DMS153 (cell line): Measurements from ENCODE around the gene C5orf24.
"Not testable (repeated sequence)": the region's sequence is repeated elsewhere in the genome, so short reads cannot be mapped to it uniquely, and the experiment has no call there.

ENCODE experiments used
- DNase-seq: peaks from one replicate; lab custom pipeline; 2025; lab: John Stamatoyannopoulos, UW

Gene C5orf24

DNA sequence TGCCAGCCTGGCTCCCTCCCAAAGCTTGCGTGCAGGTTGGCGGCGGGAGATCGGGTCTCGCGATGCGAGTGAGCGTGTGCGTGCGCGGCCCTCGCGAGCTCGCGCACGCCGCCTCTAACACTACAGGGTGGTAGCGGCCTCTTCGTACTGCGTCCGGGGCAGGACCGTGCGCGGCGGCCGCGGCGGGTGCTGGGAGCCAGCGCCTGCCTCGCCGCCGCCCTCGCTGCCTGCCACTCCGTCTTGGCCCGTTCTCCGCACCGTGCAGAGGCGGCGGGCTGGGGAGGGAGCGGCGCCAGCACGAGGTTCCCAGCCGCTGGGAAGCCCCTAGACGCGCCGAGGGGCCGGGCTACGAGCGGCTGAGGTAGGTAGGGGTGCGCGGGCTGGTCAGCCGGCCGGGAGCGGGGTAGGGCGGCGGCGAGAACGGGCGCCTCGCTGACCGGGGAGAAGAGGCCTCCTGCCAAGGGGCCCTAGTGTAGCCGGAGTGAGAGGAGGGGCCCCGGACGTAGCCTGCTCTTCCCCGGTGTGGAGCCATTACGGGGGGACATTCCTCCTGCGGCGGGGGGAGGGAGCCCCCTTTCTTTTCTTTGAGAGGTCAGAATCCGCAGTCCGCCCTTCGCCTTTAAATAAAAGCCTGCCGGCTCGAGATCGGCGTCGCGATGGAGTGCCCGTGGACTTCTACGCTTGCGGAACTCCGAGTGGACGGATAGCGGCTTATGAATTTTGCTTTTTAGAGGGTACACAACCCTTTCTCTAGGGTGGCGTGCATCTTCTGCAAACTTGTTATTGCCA, at the start of gene C5orf24:
Gene C5orf24 (plus strand): TSS at position 117 of the 789 bp plus-strand sequence. CDS start 8,933 bp downstream, outside the sequence.
- DNase-seq = peak; percentile 72

- no peak for DNase-seq
Measured at GRCh38 chr5:134798468-134798867, 47.3 kb upstream of the C5orf24 start.

DNA sequence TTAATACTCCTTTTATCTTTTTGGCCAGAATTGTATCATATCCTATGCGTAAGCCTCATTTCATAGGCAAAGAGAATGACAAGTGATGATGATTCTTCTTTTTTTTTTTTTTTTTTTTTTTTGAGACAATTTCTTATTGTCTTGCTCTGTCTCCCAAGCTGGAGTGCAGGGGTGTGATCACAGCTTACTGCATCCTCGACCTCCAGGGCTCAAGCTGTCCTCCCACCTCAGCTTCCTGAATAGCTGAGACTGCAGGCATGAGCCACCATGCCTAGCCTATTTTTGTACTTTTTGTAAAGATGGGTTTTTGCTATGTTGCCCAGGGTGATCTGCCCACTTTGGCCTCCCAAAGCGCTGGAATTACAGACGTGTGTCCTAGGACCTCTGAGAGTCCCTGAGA, 41.9 kb upstream of the C5orf24 start:
- no peak for DNase-seq

DNA sequence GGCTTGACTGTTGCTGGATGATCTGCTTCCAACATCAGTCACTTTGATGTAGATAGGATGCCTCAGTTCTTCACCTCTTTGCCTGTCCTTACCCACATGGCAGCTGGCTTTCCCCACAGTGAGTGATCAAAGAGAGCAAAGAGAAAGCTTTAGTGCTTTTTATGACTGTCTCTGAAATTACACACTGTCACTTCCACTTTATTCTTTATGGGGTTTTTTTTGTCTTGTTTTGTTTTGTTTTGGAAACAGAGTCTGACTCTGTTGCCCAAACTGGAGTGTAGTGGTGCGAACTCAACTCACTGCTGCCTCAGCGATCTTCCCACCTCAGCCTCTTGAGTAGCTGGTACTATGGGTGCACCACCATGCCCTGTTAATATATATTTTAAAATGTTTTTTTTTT, 32.4 kb upstream of the C5orf24 start:
- no peak for DNase-seq

- no peak for DNase-seq
Measured at GRCh38 chr5:134813827-134814226, 31.9 kb upstream of the C5orf24 start.

DNA sequence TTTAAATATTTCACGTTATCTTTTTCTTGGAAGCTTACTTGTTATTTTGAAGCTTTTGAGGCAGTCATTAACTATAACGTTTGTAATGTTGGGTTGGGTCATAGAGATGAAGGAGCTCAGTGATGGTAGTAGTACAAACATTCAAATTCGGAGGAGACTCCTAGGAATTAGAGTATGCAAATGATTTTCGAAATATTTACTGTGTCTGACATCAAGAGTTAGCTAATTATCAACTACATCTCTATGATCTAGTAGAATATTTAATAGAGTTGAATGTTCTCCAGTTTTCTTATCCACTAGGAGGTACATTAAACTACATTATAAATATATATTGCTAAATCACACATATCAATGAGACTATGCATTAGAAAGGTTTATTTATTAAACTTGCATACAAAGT, 28.8 kb upstream of the C5orf24 start:
- no peak for DNase-seq

- DNase-seq = no peak
Measured at GRCh38 chr5:134818776-134819175, 27.0 kb upstream of the C5orf24 start.

- no peak for DNase-seq
Measured at GRCh38 chr5:134819407-134819963, 26.3 kb upstream of the C5orf24 start.

- DNase-seq = no peak
Measured at GRCh38 chr5:134821841-134822240, 23.9 kb upstream of the C5orf24 start.

- DNase-seq = no peak
Measured at GRCh38 chr5:134824681-134825080, 21.1 kb upstream of the C5orf24 start.

DNA sequence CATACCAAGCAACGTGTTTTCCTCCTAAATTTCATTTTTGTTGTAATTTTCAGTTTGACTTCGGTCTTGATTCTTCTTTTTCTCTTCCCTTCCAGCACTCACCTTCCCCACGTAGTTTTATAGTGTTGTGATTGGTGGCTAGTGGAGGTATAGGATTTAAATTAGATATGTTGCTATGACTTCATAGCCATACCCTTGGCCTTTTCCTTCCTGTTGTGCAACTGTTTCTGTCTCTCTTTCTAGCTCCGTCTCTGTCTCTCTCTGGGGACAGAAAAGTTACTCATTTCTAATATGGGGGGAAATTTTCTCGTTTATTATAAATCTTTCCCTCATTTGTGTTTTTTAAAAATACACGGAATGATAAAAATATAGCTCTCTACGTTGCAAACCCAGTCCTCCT, 20.6 kb upstream of the C5orf24 start:
- DNase-seq = no peak

DNA sequence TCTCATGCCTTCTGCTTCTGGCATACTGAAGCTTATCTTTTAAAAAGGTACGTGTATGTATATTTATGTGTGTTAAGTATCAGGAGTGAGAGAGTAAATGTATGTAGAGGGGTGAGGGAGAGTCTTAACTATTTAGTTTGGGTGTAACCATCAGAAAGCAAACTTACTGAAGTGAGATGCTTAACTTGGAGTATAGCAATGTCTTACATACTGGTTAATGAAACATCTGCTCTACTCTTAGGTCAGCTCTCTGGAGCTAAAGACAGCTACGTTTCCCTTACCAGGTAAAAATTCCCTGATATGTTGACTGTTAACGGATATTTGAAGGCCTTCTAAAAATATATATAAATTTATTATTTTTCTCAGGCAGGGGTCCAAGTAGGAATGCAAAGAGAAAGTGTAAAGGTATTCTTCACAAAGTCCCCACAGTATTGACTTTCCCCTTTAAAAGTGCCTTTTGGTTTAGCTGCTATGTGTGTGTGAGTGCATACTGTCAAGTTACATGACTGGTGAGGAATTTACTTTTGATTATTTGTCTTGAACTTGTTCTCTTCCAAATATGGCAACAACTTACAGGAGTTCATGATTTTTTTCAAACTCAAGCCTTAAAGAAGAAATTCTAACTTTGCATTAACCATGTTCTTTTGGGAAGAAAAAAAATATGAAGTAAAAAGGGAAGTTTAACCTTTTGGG, 12.3 kb upstream of the C5orf24 start:
- no peak for DNase-seq

DNA sequence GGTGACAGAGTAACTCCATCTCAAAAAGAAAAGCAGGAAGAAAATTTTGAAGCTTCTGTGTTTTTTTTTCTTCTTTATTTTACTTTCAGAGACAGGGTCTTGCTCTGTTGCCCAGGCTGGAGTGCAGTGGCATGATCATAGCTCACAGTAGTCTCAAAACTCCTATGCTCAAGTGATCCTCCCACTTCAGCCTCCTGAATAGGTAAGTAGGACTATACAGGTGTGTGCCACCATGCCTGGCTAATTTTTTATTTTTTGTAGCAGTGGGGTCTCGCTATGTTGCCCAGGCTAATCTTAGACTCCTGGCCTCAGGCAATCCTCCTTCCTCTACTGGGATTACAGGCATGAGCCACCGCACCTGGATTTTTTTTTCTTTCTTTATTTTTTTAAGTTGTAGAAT, 10.1 kb upstream of the C5orf24 start:
- no peak for DNase-seq

GRCh38 chr5:134837530-134838181, 8.1 kb upstream of the C5orf24 start:
- DNase-seq = no peak

DNA sequence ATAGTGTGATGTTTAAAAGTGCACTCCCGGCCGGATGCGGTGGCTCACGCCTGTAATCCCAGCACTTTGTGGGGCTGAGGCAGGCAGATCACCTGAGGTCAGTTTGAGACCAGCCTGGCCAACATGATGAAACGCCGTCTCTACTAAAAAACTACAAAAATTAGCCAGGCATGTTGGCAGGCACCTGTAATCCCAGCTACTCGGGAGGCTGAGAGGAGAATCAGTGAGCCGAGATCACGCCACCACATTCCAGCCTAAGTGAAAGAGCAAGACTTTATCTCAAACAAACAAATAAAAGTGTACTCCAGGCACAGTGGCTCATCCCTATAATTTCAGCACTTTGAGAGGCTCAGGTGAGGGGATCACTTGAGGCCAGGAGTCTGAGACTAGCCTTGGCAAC, 7.4 kb upstream of the C5orf24 start:
- not testable (repeated sequence) for DNase-seq

- DNase-seq = no peak
Measured at GRCh38 chr5:134840811-134841210, 5.0 kb upstream of the C5orf24 start.

DNA sequence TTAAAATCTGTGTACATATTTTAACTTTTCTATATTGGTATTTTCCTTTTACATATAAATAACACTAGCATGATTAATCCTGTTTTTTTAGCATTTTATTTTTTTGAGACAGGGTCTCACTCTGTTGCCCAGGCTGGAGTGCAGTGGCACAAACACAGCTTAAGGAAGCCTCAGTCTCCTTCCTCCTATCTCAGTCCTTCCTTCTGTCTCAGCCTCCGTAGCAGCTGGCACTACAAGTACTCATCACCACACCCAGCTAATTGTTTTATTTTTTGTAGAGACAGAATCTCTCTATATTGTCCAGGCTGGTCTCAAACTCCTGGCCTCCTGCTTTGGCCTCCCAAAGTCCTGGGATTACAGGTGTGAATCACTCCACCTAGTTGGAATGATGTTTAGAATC, 1.5 kb upstream of the C5orf24 start:
- DNase-seq = no peak

GRCh38 chr5:134845335-134845851, 375 bp upstream of the C5orf24 start:
- DNase-seq = no peak

GRCh38 chr5:134846641-134846960, 833 bp downstream of the C5orf24 start:
- no peak for DNase-seq

- DNase-seq = not testable (repeated sequence)
Measured at GRCh38 chr5:134849434-134849933, 3.7 kb downstream of the C5orf24 start.

GRCh38 chr5:134851307-134851923, 5.6 kb downstream of the C5orf24 start:
- DNase-seq = no peak

GRCh38 chr5:134856465-134856864, 10.7 kb downstream of the C5orf24 start:
- not testable (repeated sequence) for DNase-seq
